GM23338 (cell line): ENCODE data around the gene THSD7A. TPM values are rescaled to one million over a fixed set of nuclear protein-coding genes. Genes with fewer than 3 reads are reported as not detected.

Experiments
- ATAC-seq: fragments of 200-7000 bp; cut with Tn5 transposase; 3 replicates; pipeline ENCODE4 v1.9.1; 2020
- DNase-seq: peaks from one replicate; pipeline ENCODE4 v3.0.0-alpha.2; 2015; ENCODE audit warnings: low spot score
- H2AFZ ChIP-seq: fragments of 200-600 bp; sonication (generic); 2 replicates; pipeline ENCODE4 v1.8.0; 2016; ENCODE audit warnings: antibody characterized with exemption, mild to moderate bottlenecking, moderate library complexity
- H3F3A ChIP-seq: fragments of 200-600 bp; sonication (generic); replicated peaks from 2 replicates; pipeline ENCODE4 v1.8.0; 2017; ENCODE audit warnings: antibody characterized with exemption, mixed run types, low read depth
- H3K27ac ChIP-seq: fragments of 200-600 bp; sonication (generic); 2 replicates; pipeline ENCODE4 v1.6.1; 2016; ENCODE audit warnings: low read depth
- H3K27me3 ChIP-seq: fragments of 200-600 bp; sonication (generic); 2 replicates; pipeline ENCODE4 v1.8.0; 2016; ENCODE audit warnings: mild to moderate bottlenecking, mixed run types, moderate library complexity; ENCODE audit not compliant: insufficient read depth
- H3K36me3 ChIP-seq: fragments of 200-600 bp; sonication (generic); 2 replicates; pipeline ENCODE4 v1.8.0; 2016; ENCODE audit warnings: mild to moderate bottlenecking; ENCODE audit not compliant: insufficient read depth
- H3K4me1 ChIP-seq: fragments of 200-600 bp; sonication (generic); 2 replicates; pipeline ENCODE4 v1.8.0; 2016; ENCODE audit warnings: mild to moderate bottlenecking, moderate library complexity; ENCODE audit not compliant: insufficient read depth
- H3K4me2 ChIP-seq: fragments of 200-600 bp; sonication (generic); 2 replicates; pipeline ENCODE4 v1.7.1; 2017; ENCODE audit warnings: mixed run types
- H3K4me3 ChIP-seq: fragments of 200-600 bp; sonication (generic); 2 replicates; pipeline ENCODE4 v1.6.1; 2016; ENCODE audit warnings: mixed run types
- H3K79me2 ChIP-seq: fragments of 200-600 bp; sonication (generic); replicated peaks from 2 replicates; pipeline ENCODE4 v1.8.0; 2017; ENCODE audit warnings: mild to moderate bottlenecking; ENCODE audit not compliant: insufficient read depth
- H3K9me2 ChIP-seq: fragments of 200-600 bp; sonication (generic); 2 replicates; pipeline ENCODE4 v1.8.0; 2017; ENCODE audit not compliant: insufficient read depth
- H4K20me1 ChIP-seq: fragments of 200-600 bp; sonication (generic); replicated peaks from 2 replicates; pipeline ENCODE4 v1.8.0; 2017; ENCODE audit warnings: mild to moderate bottlenecking; ENCODE audit not compliant: insufficient read depth
- H3K27ac Mint-ChIP-seq: 2 replicates; pipeline ENCODE4 v1.8.0; 2020; ENCODE audit warnings: inconsistent platforms, mild to moderate bottlenecking, moderate library complexity, mixed read lengths
- H3K27me3 Mint-ChIP-seq: 3 replicates; pipeline ENCODE4 v1.8.0; 2022; ENCODE audit warnings: low read depth, mild to moderate bottlenecking, moderate library complexity, mixed read lengths, inconsistent platforms; ENCODE audit not compliant: insufficient read depth, poor library complexity
- H3K36me3 Mint-ChIP-seq: 3 replicates; pipeline ENCODE4 v1.8.0; 2021; ENCODE audit warnings: low read depth, mild to moderate bottlenecking, inconsistent platforms, moderate library complexity, mixed read lengths
- H3K4me1 Mint-ChIP-seq: 3 replicates; pipeline ENCODE4 v1.8.0; 2020; ENCODE audit warnings: mild to moderate bottlenecking, inconsistent platforms, mixed read lengths
- H3K4me3 Mint-ChIP-seq: 3 replicates; pipeline ENCODE4 v1.8.0; 2021; ENCODE audit warnings: moderate library complexity, mild to moderate bottlenecking, inconsistent platforms, mixed read lengths
- H3K9me3 Mint-ChIP-seq: 3 replicates; pipeline ENCODE4 v1.8.0; 2020; ENCODE audit warnings: moderate library complexity, mild to moderate bottlenecking, inconsistent platforms, mixed read lengths
- ETS1 ChIP-seq: IDR thresholded peaks from 2 replicates; pipeline ENCODE4 v1.6.1; 2016; ENCODE audit warnings: antibody characterized with exemption
- JUNB ChIP-seq: IDR thresholded peaks from one replicate; pipeline ENCODE4 v1.6.1; 2016; ENCODE audit warnings: antibody characterized with exemption; ENCODE audit not compliant: unreplicated experiment
- POLR2AphosphoS5 ChIP-seq: IDR thresholded peaks from 2 replicates; pipeline ENCODE4 v1.6.1; 2016; ENCODE audit warnings: antibody characterized with exemption, low read depth
- STAT1 ChIP-seq: IDR thresholded peaks from one replicate; pipeline ENCODE4 v1.6.1; 2016; ENCODE audit warnings: antibody characterized with exemption; ENCODE audit not compliant: unreplicated experiment
- ZNF114 ChIP-seq: fragments of 250-450 bp; sonication (Bioruptor Pico); IDR thresholded peaks from 2 replicates; pipeline ENCODE4 v1.5.0; 2020; ENCODE audit warnings: mild to moderate bottlenecking, moderate library complexity
- ZNF331 ChIP-seq: fragments of 250-450 bp; sonication (Bioruptor Pico); IDR thresholded peaks from 2 replicates; pipeline ENCODE4 v1.5.0; 2020; ENCODE audit warnings: low read depth, mild to moderate bottlenecking, moderate library complexity
- ZNF462 ChIP-seq: fragments of 250-450 bp; sonication (Bioruptor Pico); IDR thresholded peaks from 2 replicates; pipeline ENCODE4 v1.5.0; 2020; ENCODE audit warnings: mild to moderate bottlenecking, moderate library complexity
- polyA plus RNA-seq: library from polyadenylated mRNA; unstranded; fragments of >200 nt; fragmentation: Nextera tagmentation; extraction: Ambion mirVana; gene quantifications from 2 replicates; pipeline ENCODE4 v1.2.1, GENCODE V29; 2016
- total RNA-seq: library from RNA; depleted of rRNA; stranded (reverse); fragments of >200 nt; shearing (Covaris generic); gene quantifications from 2 replicates; pipeline ENCODE4 v1.2.3, GENCODE V29; 2014

THSD7A gene
- total and polyA plus RNA-seq, 2 experiments from 2014 or later = 1.3 to 2.1 TPM

GRCh38 chr7:11807000-11807399, 25.0 kb downstream of the THSD7A start:
- H3K4me1 ChIP-seq = no peaks in the 10 kb centered on the region
- Mint-ChIP-seq H3K4me3 (no peak overlapping the region), H3K36me3 (no peaks in the 10 kb centered on the region), H3K4me1 (peaks cover 7% of the 10 kb centered on the region), H3K27ac (no peak overlapping the region), H3K9me3 (no peaks in the 10 kb centered on the region), H3K27me3 (no peaks in the 10 kb centered on the region)
- H2AFZ ChIP-seq = no peak overlapping the region
- H3K4me3 ChIP-seq = no peak overlapping the region
- no peak for TF ChIP-seq JUNB
- no peak for TF ChIP-seq STAT1
- no peak for TF ChIP-seq ETS1
- no peak for TF ChIP-seq ZNF114 (CRISPR knock-in tag)
- no peak for TF ChIP-seq POLR2AphosphoS5
- no peak for TF ChIP-seq ZNF462 (CRISPR knock-in tag)
- TF ChIP-seq ZNF331 = no peak
- H3K27me3 ChIP-seq = no peaks in the 10 kb centered on the region
- H3K27ac ChIP-seq = no peak overlapping the region
- H3F3A ChIP-seq = no peaks in the 10 kb centered on the region
- no peak for ATAC-seq
- no peaks in the 10 kb centered on the region for H4K20me1 ChIP-seq
- H3K79me2 ChIP-seq = no peaks in the 10 kb centered on the region
- H3K4me2 ChIP-seq = no peak overlapping the region
- no peaks in the 10 kb centered on the region for H3K9me2 ChIP-seq
- no peak for DNase-seq
- no peaks in the 10 kb centered on the region for H3K36me3 ChIP-seq
